NCI-H1105 treated with DMSO at 0.1 percent for 48 hours (cell line): ENCODE data around the gene PRKCD.

Experiments
- DNase-seq: peaks from one replicate; lab custom pipeline; 2025; lab: John Stamatoyannopoulos, UW

Gene PRKCD

GRCh38 chr3:53170325-53171063 lies 9.5 kb downstream of the PRKCD start:
- DNase-seq: no peak

- DNase-seq: no peak
Measured at GRCh38 chr3:53171064-53171418, 10.0 kb downstream of the PRKCD start.

DNA sequence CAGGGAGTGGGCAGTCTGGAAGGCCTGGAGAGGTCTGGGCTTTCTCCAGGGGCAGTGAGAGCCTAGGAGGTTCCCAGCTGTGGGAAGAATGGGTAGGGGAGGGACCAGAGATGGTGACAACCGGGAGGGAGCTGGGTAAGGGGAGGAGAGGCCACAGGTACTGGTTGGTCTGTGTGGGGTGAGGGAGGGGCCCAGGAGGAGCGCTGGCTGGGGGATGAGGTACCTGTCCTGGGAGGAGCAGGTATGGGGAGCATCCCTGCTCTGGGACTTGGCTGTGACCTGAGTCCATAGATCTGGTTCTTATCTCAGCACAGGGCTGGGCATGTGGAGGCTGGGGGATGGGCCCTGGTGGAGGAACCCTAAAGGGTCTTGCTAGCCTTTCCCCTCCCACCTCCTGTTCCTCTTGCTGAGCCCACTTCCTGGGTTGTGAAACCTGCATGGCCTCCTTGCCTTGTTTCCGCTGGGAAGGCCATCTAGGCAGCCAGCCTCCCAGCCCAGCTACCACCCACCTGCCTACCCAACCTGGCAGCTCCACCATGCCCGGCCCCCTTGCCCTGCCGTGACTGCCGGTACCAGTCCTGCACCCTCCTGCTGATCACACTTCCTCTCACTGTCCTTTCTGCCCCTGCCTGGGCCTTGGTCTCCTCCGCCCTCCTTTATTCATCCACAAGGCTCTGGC lies 11.0 kb downstream of the PRKCD start:
- DNase-seq: no peak

GRCh38 chr3:53173107-53173506 lies 12.1 kb downstream of the PRKCD start:
- DNase-seq: no peak

GRCh38 chr3:53174346-53175250 lies 13.6 kb downstream of the PRKCD start:
- no peak for DNase-seq

GRCh38 chr3:53175613-53176540 lies 14.9 kb downstream of the PRKCD start:
- no peak for DNase-seq

- no peak for DNase-seq
Measured at GRCh38 chr3:53178246-53178645, 17.2 kb downstream of the PRKCD start.

DNA sequence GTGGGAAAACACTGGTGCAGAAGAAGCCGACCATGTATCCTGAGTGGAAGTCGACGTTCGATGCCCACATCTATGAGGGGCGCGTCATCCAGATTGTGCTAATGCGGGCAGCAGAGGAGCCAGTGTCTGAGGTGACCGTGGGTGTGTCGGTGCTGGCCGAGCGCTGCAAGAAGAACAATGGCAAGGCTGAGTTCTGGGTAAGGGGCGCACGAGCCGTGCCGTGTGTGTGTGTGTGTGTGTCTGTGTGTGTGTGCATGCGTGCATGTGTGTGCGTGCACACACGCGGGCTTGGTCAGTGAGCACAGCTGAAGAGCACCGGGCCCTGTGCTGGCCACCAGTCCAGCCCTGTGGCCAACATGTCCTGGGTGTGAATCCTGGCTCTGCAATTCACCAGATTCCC lies 18.6 kb downstream of the PRKCD start:
- no peak for DNase-seq

- DNase-seq: no peak
Measured at GRCh38 chr3:53180305-53181023, 19.5 kb downstream of the PRKCD start.

- DNase-seq: no peak
Measured at GRCh38 chr3:53181024-53181371, 20.0 kb downstream of the PRKCD start.

GRCh38 chr3:53181528-53181927 lies 20.5 kb downstream of the PRKCD start:
- DNase-seq: no peak

DNA sequence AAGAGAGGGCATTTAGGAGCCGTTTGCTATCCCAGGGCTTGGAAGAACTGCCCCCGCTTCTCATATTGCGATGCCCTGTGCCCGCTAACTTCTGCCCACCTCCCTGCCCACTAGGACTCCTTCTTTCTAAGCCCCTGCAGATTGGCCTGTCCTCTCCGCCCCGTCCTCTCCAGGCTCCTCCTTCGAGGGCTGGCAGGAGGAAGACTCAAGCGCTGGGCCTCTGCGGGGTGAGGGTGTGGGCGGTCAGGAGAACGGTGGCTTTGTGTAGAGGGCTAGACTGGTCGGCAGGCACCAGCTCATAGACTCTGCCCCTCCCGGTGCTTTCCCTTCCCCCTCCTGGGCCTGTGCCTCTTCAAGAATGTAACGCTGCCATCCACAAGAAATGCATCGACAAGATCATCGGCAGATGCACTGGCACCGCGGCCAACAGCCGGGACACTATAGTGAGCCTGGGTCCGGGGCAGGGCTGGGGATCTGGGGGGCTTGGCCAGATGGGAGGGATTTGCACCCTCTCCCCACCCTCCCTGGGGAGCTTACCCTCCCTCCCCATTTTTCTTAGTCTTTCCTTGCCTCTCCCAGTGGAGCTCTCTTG lies 21.9 kb downstream of the PRKCD start:
- DNase-seq: no peak

DNA sequence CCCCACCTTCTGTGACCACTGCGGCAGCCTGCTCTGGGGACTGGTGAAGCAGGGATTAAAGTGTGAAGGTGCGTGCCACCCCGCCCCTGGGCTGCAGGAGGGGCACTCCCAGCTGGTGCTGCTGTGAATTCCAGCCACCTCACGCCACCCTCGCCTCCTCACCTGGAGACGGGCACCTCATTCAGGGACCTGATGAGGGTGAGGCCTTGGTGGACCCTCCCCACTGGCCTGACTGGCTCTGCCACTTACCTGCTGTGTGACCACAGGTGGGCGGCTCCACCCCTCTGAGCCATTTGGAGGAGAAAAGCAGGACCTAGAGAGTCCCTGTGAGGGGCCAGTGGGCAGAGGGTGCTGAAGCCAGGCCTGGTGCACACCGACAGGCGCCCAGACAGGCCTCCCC lies 22.5 kb downstream of the PRKCD start:
- no peak for DNase-seq

GRCh38 chr3:53184701-53185100 lies 23.7 kb downstream of the PRKCD start:
- no peak for DNase-seq

- no peak for DNase-seq
Measured at GRCh38 chr3:53185761-53186465, 24.9 kb downstream of the PRKCD start.

- no peak for DNase-seq
Measured at GRCh38 chr3:53186726-53187125, 25.7 kb downstream of the PRKCD start.

DNA sequence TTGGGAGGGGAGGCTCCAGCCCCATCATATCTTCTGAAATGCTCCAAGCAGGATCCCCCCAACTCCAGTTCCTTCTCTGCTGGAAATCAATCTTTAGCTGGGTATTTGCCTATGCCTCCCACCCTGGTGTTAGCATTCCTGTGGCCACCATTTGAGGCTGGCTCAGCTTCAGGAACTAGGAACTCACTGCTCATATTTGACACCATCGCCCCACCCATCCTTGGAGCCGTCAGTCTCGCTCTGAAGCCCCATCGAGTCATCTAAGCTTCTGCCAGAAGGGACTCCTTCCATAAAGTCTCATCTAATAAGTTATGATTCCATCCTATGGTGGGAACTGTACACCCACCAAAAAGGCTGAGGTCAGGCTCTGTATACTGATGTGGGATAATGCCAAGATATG lies 26.4 kb downstream of the PRKCD start:
- no peak for DNase-seq

DNA sequence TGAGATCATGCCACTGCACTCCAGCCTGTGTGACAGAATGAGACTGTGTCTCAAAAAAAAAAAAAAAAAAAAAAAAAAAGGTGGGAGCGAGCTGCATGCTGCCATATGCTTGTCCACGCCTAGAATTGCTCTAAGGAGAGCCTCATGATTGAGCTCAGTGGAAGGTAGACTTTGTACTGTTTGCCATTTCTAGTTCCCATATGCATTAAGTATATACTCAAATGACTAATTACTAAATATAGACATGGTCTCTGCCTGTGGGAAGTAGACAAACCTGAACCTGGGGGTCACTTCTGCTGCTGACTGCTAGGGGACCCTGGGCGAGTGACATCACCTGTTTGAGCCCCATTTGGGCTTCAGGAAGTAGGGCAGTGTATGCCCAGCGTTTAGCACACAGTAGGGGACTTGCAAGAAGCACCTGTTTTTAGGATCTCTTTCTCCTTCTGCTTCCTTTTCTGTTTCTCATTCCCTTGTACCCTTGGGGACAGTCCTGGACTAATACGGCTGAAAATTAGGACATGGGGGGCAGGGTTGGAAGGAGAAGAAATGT lies 27.2 kb downstream of the PRKCD start:
- no peak for DNase-seq

GRCh38 chr3:53188720-53189119 lies 27.7 kb downstream of the PRKCD start:
- no peak for DNase-seq

GRCh38 chr3:53189276-53189675 lies 28.3 kb downstream of the PRKCD start:
- DNase-seq: no peak
